H1 (cell line): ENCODE data around the gene GALC.

Source experiments
- CTCF ChIP-seq, 3 experiments: IDR thresholded peaks; 1 replicate in 2 of 3; 2 replicates in 1 of 3; pipeline versions ENCODE4 v1.5.1 to v1.6.1; 2011; ENCODE audit warnings: low read length in 3 of 3, mild to moderate bottlenecking in 3 of 3, inconsistent platforms in 2 of 3, low read depth in 1 of 3, moderate library complexity in 1 of 3; ENCODE audit not compliant: insufficient read depth in 1 of 3; ENCODE audit errors: control extremely low read depth in 1 of 3
- EP300 ChIP-seq, 2 experiments: IDR thresholded peaks; 1 replicate in 1 of 2; 2 replicates in 1 of 2; pipeline ENCODE4 v1.6.1; 2011 to 2012; ENCODE audit warnings: low read depth in 2 of 2, low read length in 2 of 2, mild to moderate bottlenecking in 2 of 2, borderline replicate concordance in 1 of 2, inconsistent platforms in 1 of 2, moderate library complexity in 1 of 2
- PHF8 ChIP-seq: fragments of 200-600 bp; sonication (generic); conservative IDR thresholded peaks from 2 replicates; pipeline ENCODE4 v1.7.1; 2012; ENCODE audit warnings: low read depth, mild to moderate bottlenecking, inconsistent platforms, low read length, moderate library complexity
- POLR2A ChIP-seq, 2 experiments: IDR thresholded peaks; 1 replicate in 1 of 2; 2 replicates in 1 of 2; pipeline ENCODE4 v1.6.1; 2011; ENCODE audit warnings: low read depth in 2 of 2, low read length in 2 of 2, mild to moderate bottlenecking in 2 of 2; ENCODE audit errors: control extremely low read depth in 1 of 2
- RFX5 ChIP-seq: IDR thresholded peaks from 2 replicates; pipeline ENCODE4 v1.6.1; 2011; ENCODE audit warnings: low read depth, low read length, improper control_type of control experiment, borderline replicate concordance

- TF ChIP-seq CTCF (IDR thresholded peaks at IDR 0.05; ENCODE audit: control extremely low read depth in 1 of 3, insufficient read depth in 1 of 3, low read depth in 1 of 3, low read length in 3 of 3) (no peak), RFX5 (no peak), EP300 (IDR thresholded peaks at IDR 0.05; ENCODE audit: borderline replicate concordance in 1 of 2, low read depth in 2 of 2, low read length in 2 of 2) (no peak), POLR2A (IDR thresholded peaks at IDR 0.05; ENCODE audit: control extremely low read depth in 1 of 2, low read depth in 2 of 2, low read length in 2 of 2) (no peak), PHF8 (no peak)
Measured at GRCh38 chr14:87975636-87976035, 17.3 kb downstream of the GALC start.
